ENCODE measurements around the gene STRA6. TPM values are rescaled to one million over a fixed set of nuclear protein-coding genes. Genes with fewer than 3 reads are reported as not detected.

The STRA6 gene
- total RNA-seq, 1 experiment from 2014 or later: 0.54 TPM

DNA sequence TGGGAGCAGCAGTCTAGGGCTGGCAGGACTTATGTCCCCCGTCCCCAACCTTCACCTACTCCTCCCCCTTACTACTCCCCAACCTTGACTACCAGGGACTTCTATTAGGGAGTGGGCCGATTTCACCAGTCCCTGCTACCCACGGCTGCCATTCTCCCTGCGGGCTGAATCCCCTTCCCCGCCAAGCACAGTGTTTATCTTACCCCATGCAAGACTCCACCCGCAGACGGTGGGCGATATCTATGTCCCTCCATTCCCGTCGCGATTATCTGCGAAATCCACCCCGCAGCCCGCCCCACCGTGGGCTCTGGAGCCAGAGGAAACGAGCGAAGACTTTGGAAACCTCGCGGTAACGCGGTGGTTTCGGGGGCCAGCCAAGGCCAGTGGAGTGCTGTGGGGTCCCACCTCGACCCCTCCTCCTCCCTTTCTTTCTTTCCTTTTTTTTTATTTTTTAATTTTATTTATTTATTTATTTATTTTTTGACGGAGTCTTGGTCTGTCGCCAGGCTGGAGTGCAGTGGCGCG lies 67.5 kb downstream of the STRA6 start:
- intact Hi-C loops (cut with micrococcal nuclease): no loop called here
- Histone ChIP-seq H3K4me3 (replicated peaks in 1 of 2; ENCODE audit: low read depth in 1 of 2, low read length in 2 of 2) (no peak overlapping the region), H4K20me1 (ENCODE audit: insufficient read depth) (no peaks in the 10 kb centered on the region), H3K9ac (ENCODE audit: low read length) (no peak overlapping the region), H3K79me2 (ENCODE audit: insufficient read depth, low read length) (no peaks in the 10 kb centered on the region), H3K4me2 (ENCODE audit: low read length) (no peak overlapping the region), H3K4me1 (ENCODE audit: control insufficient read depth in 1 of 2, insufficient read depth in 2 of 2, low read length in 2 of 2) (no peaks in the 10 kb centered on the region), H3K9me3 (ENCODE audit: control insufficient read depth in 1 of 2, insufficient read depth in 1 of 2, low read depth in 1 of 2, low read length in 2 of 2) (no peaks in the 10 kb centered on the region), H3K9me2 (ENCODE audit: insufficient read depth) (no peaks in the 10 kb centered on the region), H3K27ac (ENCODE audit: low read depth, low read length) (no peak overlapping the region), H3K36me3 (ENCODE audit: control insufficient read depth in 1 of 2, insufficient read depth in 2 of 2, low read length in 2 of 2) (no peaks in the 10 kb centered on the region), H3K27me3 (ENCODE audit: insufficient read depth, low read length) (no peaks in the 10 kb centered on the region), H2AFZ (ENCODE audit: low read depth, low read length, poor library complexity, severe bottlenecking) (no peak overlapping the region)
- CTCF ChIA-PET: no interaction called here
- TF ChIP-seq ELF1 (IDR thresholded peaks at IDR 0.05; ENCODE audit: borderline replicate concordance, low read depth) (no peak), FOSL1 (IDR thresholded peaks at IDR 0.05; ENCODE audit: low read depth) (no peak), ZNF274 (IDR thresholded peaks at IDR 0.05; ENCODE audit: low read depth, low read length) (no peak), RAD21 (IDR thresholded peaks at IDR 0.05; ENCODE audit: low read depth) (no peak), SP1 (IDR thresholded peaks at IDR 0.05; ENCODE audit: low read depth) (no peak)
- TF ChIP-seq, protein P1, sequence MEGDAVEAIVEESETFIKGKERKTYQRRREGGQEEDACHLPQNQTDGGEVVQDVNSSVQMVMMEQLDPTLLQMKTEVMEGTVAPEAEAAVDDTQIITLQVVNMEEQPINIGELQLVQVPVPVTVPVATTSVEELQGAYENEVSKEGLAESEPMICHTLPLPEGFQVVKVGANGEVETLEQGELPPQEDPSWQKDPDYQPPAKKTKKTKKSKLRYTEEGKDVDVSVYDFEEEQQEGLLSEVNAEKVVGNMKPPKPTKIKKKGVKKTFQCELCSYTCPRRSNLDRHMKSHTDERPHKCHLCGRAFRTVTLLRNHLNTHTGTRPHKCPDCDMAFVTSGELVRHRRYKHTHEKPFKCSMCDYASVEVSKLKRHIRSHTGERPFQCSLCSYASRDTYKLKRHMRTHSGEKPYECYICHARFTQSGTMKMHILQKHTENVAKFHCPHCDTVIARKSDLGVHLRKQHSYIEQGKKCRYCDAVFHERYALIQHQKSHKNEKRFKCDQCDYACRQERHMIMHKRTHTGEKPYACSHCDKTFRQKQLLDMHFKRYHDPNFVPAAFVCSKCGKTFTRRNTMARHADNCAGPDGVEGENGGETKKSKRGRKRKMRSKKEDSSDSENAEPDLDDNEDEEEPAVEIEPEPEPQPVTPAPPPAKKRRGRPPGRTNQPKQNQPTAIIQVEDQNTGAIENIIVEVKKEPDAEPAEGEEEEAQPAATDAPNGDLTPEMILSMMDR (IDR thresholded peaks at IDR 0.05 in 2 of 3, conservative IDR thresholded peaks at IDR 0.05 in 1 of 3; ENCODE audit: borderline replicate concordance in 1 of 3, insufficient read depth in 1 of 3, low read depth in 2 of 3, low read length in 2 of 3): no peak
- POLR2A ChIA-PET: no interaction called here
- RAD21 ChIA-PET (ENCODE audit: low non-redundant PET in 1 of 2, low total read pairs in 2 of 2, uncharacterized antibody in 2 of 2, unreplicated experiment in 2 of 2): no interaction called here
- DNase-seq (ENCODE audit: low read depth, low spot score) (no peak), ATAC-seq (no peak)
- BruUV-seq (replicated peaks): no TSS peak

DNA sequence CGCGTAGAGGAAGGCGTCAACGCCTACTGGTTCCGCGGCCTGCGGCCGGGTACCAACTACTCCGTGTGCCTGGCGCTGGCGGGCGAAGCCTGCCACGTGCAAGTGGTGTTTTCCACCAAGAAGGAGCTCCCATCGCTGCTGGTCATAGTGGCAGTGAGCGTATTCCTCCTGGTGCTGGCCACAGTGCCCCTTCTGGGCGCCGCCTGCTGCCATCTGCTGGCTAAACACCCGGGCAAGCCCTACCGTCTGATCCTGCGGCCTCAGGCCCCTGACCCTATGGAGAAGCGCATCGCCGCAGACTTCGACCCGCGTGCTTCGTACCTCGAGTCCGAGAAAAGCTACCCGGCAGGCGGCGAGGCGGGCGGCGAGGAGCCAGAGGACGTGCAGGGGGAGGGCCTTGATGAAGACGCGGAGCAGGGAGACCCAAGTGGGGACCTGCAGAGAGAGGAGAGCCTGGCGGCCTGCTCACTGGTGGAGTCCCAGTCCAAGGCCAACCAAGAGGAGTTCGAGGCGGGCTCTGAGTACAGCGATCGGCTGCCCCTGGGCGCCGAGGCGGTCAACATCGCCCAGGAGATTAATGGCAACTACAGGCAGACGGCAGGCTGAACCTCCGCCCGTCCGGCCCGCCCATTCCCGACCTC lies 68.1 kb downstream of the STRA6 start:
- H3K79me2 ChIP-seq (ENCODE audit: insufficient read depth, low read length): no peaks in the 10 kb centered on the region
- no peaks in the 10 kb centered on the region for H3K4me1 ChIP-seq (ENCODE audit: control insufficient read depth in 1 of 2, insufficient read depth in 2 of 2, low read length in 2 of 2)
- no peaks in the 10 kb centered on the region for H3K27me3 ChIP-seq (ENCODE audit: insufficient read depth, low read length)
- no peak overlapping the region for H3K27ac ChIP-seq (ENCODE audit: low read depth, low read length)
- no peaks in the 10 kb centered on the region for H3K9me3 ChIP-seq (ENCODE audit: control insufficient read depth in 1 of 2, insufficient read depth in 1 of 2, low read depth in 1 of 2, low read length in 2 of 2)
- H3K36me3 ChIP-seq (ENCODE audit: control insufficient read depth in 1 of 2, insufficient read depth in 2 of 2, low read length in 2 of 2): no peaks in the 10 kb centered on the region
- H3K4me3 ChIP-seq (replicated peaks in 1 of 2; ENCODE audit: low read depth in 1 of 2, low read length in 2 of 2): no peak overlapping the region
- peak; percentile 69 for ATAC-seq
- H3K9ac ChIP-seq (ENCODE audit: low read length): no peak overlapping the region
- no TSS peak for BruUV-seq (replicated peaks)
- no peaks in the 10 kb centered on the region for H3K9me2 ChIP-seq (ENCODE audit: insufficient read depth)
- no peak overlapping the region for H3K4me2 ChIP-seq (ENCODE audit: low read length)
- no peak for DNase-seq (ENCODE audit: low read depth, low spot score)
- ChIA-PET POLR2A (no interaction called here), RAD21 (ENCODE audit: low non-redundant PET in 1 of 2, low total read pairs in 2 of 2, uncharacterized antibody in 2 of 2, unreplicated experiment in 2 of 2) (no interaction called here), CTCF (interaction anchor here (0.8 to 1.2 kb wide), 2 partner anchors 173 to 187 kb away, joined by 3 to 6 read pairs; no protein-coding TSS in a partner anchor)
- no peak overlapping the region for H2AFZ ChIP-seq (ENCODE audit: low read depth, low read length, poor library complexity, severe bottlenecking)
- no peaks in the 10 kb centered on the region for H4K20me1 ChIP-seq (ENCODE audit: insufficient read depth)
- intact Hi-C loops (cut with micrococcal nuclease): no loop called here
- TF ChIP-seq, protein P2, sequence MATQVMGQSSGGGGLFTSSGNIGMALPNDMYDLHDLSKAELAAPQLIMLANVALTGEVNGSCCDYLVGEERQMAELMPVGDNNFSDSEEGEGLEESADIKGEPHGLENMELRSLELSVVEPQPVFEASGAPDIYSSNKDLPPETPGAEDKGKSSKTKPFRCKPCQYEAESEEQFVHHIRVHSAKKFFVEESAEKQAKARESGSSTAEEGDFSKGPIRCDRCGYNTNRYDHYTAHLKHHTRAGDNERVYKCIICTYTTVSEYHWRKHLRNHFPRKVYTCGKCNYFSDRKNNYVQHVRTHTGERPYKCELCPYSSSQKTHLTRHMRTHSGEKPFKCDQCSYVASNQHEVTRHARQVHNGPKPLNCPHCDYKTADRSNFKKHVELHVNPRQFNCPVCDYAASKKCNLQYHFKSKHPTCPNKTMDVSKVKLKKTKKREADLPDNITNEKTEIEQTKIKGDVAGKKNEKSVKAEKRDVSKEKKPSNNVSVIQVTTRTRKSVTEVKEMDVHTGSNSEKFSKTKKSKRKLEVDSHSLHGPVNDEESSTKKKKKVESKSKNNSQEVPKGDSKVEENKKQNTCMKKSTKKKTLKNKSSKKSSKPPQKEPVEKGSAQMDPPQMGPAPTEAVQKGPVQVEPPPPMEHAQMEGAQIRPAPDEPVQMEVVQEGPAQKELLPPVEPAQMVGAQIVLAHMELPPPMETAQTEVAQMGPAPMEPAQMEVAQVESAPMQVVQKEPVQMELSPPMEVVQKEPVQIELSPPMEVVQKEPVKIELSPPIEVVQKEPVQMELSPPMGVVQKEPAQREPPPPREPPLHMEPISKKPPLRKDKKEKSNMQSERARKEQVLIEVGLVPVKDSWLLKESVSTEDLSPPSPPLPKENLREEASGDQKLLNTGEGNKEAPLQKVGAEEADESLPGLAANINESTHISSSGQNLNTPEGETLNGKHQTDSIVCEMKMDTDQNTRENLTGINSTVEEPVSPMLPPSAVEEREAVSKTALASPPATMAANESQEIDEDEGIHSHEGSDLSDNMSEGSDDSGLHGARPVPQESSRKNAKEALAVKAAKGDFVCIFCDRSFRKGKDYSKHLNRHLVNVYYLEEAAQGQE (IDR thresholded peaks at IDR 0.05; ENCODE audit: low read depth): no peak
- TF ChIP-seq POLR2A (IDR thresholded peaks at IDR 0.05; ENCODE audit: borderline replicate concordance, extremely low read depth, insufficient read depth, insufficient read length) (no peak), FOSL1 (IDR thresholded peaks at IDR 0.05; ENCODE audit: low read depth) (no peak), CBX3 (IDR thresholded peaks at IDR 0.05; ENCODE audit: low read depth) (no peak), ZFX (IDR thresholded peaks at IDR 0.05) (no peak), JUND (IDR thresholded peaks at IDR 0.05) (no peak), CEBPB (IDR thresholded peaks at IDR 0.05; ENCODE audit: low read depth) (no peak)
- TF ChIP-seq, protein P3, sequence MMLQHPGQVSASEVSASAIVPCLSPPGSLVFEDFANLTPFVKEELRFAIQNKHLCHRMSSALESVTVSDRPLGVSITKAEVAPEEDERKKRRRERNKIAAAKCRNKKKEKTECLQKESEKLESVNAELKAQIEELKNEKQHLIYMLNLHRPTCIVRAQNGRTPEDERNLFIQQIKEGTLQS (IDR thresholded peaks at IDR 0.05): no peak
- TF ChIP-seq, protein P4, sequence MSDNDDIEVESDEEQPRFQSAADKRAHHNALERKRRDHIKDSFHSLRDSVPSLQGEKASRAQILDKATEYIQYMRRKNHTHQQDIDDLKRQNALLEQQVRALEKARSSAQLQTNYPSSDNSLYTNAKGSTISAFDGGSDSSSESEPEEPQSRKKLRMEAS (IDR thresholded peaks at IDR 0.05): no peak

All from HCT116 (cell line).